GM15510 (cell line): ENCODE measurements around the gene NTM.

Experiments
- POLR2A ChIP-seq: IDR thresholded peaks from 3 replicates; pipeline ENCODE4 v1.6.1; 2011; ENCODE audit warnings: borderline replicate concordance; ENCODE audit not compliant: insufficient read length; ENCODE audit errors: extremely low read depth

The NTM gene

DNA sequence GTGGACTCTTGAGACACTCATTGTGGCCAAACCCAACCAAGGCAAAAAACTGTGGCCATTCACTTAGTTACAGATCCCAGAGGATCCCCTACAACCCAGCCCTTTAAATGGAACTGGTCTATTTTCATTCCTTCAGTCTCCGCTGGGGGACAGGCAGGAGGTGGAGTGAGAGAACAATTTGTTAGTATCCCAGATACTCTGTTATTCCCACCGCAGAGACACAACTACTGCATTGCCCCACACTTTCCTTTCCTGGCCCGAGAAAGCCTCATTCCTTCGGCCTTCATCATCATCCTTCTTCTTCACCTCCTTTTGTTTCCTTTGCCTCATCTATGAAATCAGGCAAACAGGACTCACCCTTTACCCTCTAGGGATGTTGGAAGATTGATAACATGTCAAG lies 191.1 kb downstream of the NTM start:
- TF ChIP-seq POLR2A, result no peak

DNA sequence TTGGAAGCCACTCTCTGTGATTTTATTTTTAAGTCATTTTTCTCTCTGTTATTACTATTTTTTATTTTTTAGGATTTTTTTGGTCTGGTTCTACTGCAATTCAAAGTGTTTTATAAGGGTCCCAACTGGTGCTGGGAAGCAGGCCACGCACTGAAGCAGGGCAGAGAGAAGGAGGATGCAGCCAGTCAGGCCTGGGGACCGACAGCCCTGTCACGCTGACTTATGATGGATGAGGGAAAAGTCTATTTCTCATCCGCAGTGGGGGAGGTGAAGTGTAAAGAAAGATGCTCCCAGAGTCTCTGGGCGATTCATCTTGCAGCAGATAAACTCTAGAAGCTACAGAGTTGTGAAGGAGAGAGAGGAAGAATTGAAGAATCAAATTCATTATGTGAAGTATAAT lies 191.6 kb downstream of the NTM start:
- TF ChIP-seq POLR2A, result no peak

DNA sequence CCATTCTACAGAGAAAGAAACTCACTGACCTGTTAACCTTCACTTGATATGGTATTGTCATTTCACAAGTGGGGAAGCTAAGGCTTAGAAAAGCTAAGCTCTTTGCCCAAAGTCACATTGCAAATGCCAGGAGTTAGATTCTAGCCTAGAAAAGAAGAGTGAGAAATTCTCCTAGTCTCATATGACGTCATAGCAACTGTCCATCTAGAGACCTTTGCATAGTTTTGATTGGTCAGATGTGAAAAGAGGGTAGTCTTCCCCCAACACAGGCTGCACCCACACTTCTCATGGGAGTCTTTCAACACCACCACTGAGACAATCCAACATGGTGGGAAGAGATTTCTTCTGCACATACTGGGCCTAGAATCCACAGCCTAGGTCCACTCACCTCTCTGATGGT lies 197.9 kb downstream of the NTM start:
- no peak for TF ChIP-seq POLR2A

DNA sequence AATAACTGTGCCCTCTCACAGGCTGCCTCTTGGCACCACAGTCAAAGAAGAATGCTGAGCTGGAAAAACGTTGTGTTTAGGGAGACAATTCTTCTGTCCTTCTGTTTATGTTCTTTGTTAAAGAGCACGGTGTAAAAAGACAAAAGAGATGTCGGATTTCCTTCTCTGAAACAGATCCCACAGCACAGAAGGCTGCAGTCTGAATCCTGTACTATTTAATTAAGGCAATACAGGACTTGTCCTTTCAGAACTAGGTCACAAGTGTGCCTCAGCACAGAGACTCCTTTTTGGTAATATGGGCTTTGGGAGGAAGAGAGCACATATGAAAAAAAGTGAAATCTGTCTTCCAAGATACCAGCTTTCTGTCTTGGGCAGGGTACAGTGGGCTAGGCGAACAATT lies 201.2 kb downstream of the NTM start:
- TF ChIP-seq POLR2A, result no peak

DNA sequence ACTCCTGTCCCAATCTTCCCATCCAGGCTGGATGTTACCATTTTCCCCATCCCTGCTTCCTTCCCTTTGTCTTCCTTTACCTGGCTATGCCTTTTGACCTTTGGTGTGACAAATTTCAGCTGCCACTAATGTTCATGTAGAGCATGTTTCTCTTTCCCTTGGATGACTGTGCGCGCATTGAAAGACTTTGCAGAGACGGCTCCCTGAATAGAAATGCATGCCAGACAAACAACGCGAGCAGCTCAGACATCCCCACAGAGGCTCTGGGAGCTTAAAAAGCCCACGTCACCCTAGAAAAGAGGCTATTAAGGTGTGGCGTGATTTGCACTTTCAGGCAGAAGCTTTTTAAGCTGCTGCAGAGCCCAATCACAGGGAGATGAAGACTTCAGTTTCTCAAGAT lies 202.0 kb downstream of the NTM start:
- TF ChIP-seq POLR2A, result no peak

DNA sequence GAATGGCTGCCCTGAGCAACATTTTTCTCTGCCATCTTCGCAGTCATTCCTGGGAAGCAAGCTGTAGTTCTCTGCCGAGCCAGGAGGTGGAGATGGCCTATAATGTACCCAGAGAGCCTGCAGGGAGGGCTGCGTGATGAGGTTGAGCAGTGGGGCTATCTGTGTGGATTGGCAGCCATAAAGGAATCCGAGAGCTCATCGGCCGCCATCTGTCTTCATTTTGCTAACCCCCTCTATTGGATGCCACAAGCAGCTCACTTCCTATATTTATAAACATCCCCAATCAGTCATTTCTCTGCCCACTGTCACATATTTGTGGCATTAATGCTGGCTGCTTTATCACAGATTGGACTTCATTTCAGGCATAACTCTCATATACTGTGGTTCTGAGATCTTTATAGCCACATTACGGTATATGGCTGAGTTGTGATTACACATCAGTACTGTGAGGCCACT lies 209.5 kb downstream of the NTM start:
- no peak for TF ChIP-seq POLR2A

DNA sequence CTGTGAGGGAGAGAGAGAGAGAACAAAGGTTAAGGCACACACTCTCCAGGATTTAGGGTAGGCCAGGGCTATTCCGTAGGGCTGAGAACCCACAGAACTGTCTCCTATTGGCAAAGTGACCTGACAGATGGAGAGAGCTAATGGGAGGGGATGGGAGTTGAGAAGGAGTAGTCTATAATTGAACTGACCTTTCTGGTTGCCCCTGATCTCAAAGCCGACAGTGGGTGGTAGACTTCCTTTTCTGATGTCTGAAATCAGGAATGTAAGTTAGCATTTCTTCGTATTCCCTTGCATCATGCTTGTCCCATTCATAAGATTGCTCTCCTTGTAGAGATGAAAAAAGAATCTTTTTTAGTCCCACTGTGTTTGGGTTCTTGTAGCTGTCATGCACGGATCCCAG lies 210.1 kb downstream of the NTM start:
- no peak for TF ChIP-seq POLR2A

DNA sequence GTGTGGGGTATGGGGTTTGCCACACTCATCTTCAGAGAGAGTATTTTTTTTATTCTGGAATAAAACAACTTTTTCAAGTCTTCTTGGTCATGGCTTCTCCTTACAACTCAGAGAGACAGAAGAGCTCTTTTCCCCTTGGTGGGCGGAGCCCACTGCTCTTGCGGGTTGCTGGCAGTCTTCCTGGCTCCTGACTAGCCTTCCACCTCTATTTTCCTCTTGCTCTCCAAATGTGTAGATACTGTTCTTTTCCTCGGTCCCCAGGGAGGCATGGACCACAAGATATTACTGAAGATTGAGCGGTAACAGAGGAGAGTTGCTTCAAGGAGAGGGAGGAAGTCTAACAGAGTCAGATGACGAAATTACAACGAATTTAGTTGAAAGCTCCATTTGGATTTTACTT lies 210.6 kb downstream of the NTM start:
- no peak for TF ChIP-seq POLR2A

DNA sequence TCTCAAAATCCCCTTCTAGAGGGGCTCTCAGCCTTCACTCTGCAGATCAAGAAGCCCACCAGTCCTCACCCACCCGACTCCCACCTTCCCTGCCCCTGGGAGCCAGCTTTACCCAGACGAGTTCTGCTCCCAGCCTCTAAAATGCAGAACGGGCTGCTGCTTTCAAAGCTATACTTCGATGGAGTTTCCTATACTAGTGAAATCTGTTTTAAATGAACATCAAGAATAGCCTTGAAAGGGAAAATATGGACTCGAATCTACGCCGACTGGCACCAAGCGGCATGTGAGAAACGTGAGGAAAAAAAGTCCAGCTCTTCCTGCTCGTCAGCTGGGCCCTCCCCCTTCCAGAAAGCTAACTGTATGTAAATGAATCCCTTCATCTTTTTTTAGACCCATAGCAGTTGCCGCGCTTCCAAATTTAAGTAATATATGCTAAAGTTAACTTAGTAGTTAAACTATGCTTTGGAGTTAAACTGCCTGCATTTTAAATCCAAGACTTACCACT lies 211.7 kb downstream of the NTM start:
- TF ChIP-seq POLR2A, result no peak

DNA sequence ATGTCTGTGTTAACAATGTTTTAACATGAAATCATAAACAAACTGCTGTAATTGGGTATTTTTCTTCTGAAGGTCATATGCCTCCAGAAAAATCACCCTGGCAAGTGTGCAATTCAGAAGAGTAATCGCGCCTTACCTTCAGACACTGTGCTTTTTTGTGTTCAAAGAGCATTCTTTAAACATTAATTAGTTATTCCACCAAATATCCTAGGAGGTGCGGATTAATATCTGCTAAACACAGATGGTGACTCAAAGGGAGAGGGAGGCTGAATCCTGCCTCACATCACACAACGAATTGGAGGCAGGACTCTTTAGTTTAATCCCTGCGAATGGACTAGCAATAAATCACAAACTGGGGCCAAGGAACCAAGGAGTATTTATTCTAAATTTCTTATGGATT lies 213.0 kb downstream of the NTM start:
- TF ChIP-seq POLR2A, result no peak

DNA sequence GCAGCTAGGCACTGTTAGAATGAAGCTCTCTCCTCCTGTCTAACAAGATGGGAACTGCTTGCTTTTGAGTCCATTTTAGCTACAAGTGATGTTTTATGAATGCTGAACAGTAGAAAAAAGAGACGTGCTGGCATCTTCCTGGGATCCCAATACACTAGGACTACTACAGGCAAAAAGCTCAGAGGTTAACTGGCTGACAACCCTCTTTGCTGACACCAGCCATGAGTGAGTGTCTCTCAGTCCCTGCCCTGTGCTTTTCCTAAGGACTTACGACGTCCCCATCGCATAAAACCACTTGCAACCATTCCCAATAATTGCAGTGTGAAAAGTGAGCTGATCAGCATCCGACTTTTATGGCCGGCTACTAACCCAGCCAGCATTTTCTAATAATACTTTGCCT lies 213.5 kb downstream of the NTM start:
- TF ChIP-seq POLR2A, result no peak

DNA sequence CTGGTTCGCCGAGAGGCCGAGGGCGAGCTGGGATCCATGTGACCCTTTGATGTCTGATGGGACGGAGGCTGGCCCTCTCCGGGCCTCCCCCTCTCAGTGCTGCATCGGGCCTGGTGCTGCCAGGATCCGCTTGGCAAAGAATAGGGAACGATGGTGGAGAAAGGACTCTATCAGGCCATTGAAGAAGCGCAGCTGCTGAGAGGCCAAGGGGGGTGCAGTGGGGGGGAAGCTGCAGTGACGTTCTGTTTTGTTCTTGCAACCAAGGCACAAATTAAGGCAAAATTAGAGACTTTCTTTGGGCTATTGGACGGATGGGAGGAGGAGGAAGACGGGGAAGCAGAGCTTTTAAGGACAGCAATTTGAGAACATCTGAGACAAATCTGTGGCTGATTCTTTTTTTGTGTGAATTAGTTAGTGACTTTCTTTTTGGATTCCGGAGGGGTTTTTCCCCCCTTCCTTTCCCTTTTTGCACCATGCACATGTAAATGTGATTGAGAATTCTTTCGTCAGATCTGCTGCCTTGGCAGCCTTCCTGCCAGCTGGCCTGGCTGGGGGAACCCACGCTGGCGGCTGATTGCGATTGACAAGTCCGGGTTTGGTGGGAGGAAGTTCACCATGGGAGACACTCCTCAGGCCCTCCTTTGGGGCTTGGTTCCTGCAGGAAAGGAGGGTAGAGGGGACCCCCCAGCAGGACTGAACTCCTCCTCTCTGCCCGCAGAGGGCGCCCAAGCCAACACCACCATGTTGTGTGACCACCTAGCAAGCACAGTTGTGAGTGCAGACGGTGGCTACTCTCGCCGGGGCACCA lies 214.6 kb downstream of the NTM start:
- TF ChIP-seq POLR2A, result no peak

DNA sequence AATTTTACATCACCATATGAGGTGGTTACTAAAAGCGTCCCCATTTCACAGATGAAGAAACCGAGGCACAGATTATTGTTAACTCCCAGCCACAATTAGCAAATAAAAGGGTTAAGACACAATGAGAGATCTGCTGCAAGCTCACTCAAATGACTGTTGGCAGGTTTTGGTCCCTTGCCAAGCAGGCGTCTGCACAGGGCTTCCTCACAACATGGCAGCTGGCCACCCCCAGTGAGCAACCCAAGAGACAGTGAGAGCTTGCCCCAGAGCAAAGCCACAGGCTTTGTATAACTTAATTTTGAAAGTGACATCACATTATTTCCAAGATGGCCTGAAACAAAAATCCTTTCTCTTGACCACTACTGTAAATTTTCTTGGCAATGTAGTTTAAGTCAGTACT lies 217.6 kb downstream of the NTM start:
- no peak for TF ChIP-seq POLR2A

DNA sequence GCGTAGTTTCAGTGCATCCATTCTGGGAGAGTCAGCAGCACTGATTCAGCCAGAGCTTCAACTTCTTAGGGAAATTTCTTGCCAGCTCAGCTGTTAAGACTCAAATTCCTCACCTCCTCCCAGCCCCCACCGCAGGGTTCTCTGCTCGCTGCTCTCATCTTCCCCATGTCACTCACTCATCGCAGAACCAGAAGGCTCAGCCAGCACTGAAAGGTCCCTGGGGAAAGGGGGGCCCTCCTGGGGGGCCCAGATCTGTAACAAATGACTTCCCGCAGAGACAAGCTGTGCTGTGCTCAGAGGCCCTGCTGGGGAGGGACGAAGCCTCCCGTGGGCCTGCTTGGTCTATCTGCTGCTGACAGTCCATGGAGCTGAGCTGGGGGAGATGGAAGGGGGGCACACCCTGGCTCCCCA lies 220.6 kb downstream of the NTM start:
- TF ChIP-seq POLR2A, result no peak

DNA sequence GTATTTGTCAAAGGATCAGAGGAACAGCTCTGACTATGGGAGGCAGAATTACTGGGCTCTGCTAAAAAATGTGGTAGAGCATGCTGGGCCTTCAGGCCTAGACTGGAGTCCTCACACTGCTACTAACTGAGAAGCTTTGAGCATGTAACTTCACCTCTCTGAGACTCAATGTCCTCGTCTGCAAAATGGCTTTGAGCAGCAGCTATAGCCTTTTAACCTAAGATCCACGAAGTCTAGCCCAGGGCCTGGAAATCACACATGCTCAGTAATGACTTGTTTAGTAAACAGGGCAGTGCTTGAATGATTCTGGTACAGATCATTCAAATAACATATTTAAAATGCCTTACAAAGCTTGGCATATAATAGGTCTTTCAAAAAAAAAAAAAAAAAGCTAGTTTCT lies 221.7 kb downstream of the NTM start:
- no peak for TF ChIP-seq POLR2A

DNA sequence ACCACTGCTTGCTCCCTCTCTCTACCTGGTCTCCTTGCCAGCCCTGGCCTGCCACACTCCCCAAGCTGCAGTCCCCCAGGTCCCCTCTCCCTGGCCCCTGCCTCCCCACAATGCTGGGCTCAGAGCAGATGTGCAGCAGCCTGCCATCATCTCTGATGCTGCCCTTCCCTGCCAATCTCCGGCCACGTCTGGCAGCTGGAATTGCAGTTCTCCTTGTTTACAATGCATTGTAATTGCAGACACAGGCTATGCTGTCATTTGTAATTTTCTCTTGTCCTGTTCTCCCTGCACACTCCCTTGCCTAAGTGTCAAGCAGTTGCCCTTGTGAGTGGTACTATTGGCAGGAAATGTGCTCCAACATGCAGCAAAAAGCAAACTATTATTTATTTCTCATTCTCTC lies 222.3 kb downstream of the NTM start:
- no peak for TF ChIP-seq POLR2A
